Prostate gland (tissue), 2 donors: ENCODE results near the gene SLCO3A1. TPM values are rescaled to one million over a fixed set of nuclear protein-coding genes. Genes with fewer than 3 reads are reported as not detected.

ENCODE experiments used
- DNase-seq: peaks from one replicate; pipeline ENCODE4 v3.0.0-alpha.2; 2019; ENCODE audit warnings: low spot score
- H3K27ac ChIP-seq, 2 donors: fragments of 200-600 bp; sonication (generic); 2 replicates each; pipeline ENCODE4 v1.5.1; 2017 to 2019
- H3K27me3 ChIP-seq: fragments of 200-600 bp; sonication (generic); replicated peaks from 2 replicates; pipeline ENCODE4 v1.5.1; 2019; ENCODE audit not compliant: insufficient read depth
- H3K36me3 ChIP-seq, 2 donors: fragments of 200-600 bp; sonication (generic); 1 replicate in 1 of 2; 2 replicates in 1 of 2; pipeline versions ENCODE4 v1.5.1 to v1.8.1; 2017 to 2019
- H3K4me1 ChIP-seq: fragments of 200-600 bp; sonication (generic); replicated peaks from 2 replicates; pipeline ENCODE4 v1.5.1; 2019
- H3K4me3 ChIP-seq, 2 donors: fragments of 200-600 bp; sonication (generic); 2 replicates each; pipeline ENCODE4 v1.5.1; 2017 to 2019
- H3K9me3 ChIP-seq: fragments of 200-600 bp; sonication (generic); 2 replicates; pipeline ENCODE4 v1.5.1; 2017
- CTCF ChIP-seq, 4 experiments: fragments of 200-600 bp in 2 of 4; fragments of 450-650 bp in 2 of 4; sonication (generic) in 2 of 4; IDR thresholded peaks; 1 replicate in 3 of 4; 2 replicates in 1 of 4; pipeline ENCODE4 v1.5.1; 2016 to 2019; ENCODE audit warnings: antibody characterized with exemption in 4 of 4, mild to moderate bottlenecking in 2 of 4, moderate library complexity in 2 of 4
- POLR2A ChIP-seq: fragments of 450-650 bp; IDR thresholded peaks from one replicate; pipeline ENCODE4 v1.6.1; 2016; ENCODE audit warnings: antibody characterized with exemption, mild to moderate bottlenecking
- POLR2AphosphoS5 ChIP-seq: sonication (generic); formaldehyde crosslinking; IDR thresholded peaks from one replicate; pipeline ENCODE4 v1.6.1; 2017; ENCODE audit warnings: antibody characterized with exemption
- WGBS: methylation state at CpG from one replicate; pipeline ENCODE4 v1.1.5; 2018; 5-methylcytosine and 5-hydroxymethylcytosine counted together
- intact Hi-C: fragments of 100-400 bp; cut with DNase I; formaldehyde crosslinking; loops from one replicate; pipeline ENCODE4 v1.14.2; 2022
- total RNA-seq, 2 donors: library from RNA; depleted of rRNA; stranded (reverse); fragments of >200 nt; gene quantifications; one replicate each; pipeline ENCODE4 v1.1.0, GENCODE V29; 2016

SLCO3A1 gene
- total RNA-seq, 2 donors from 2014 or later, result 7.4 to 35.3 TPM

- Histone ChIP-seq H3K27ac (no peak overlapping the region), H3K36me3 (no peaks in the 10 kb centered on the region), H3K4me1 (peaks cover 15% of the 10 kb centered on the region), H3K4me3 (no peak overlapping the region), H3K27me3 (no peaks in the 10 kb centered on the region), H3K9me3 (no peaks in the 10 kb centered on the region)
- no peak for TF ChIP-seq POLR2AphosphoS5
- no peak for TF ChIP-seq POLR2A
- TF ChIP-seq CTCF (IDR thresholded peaks at IDR 0.05), result no peak
- DNase-seq, result no peak
- intact Hi-C loops, result loop anchor here (10.0 kb wide), 2 partner anchors 128 to 642 kb away; no protein-coding TSS in a partner anchor
- WGBS, result 81% methylated on average over 16 of the region's 16 CpGs
Measured at GRCh38 chr15:91946581-91947292, 93.2 kb downstream of the SLCO3A1 start.

GRCh38 chr15:91947293-91947679 lies 93.8 kb downstream of the SLCO3A1 start:
- WGBS, result 48% methylated on average over 7 of the region's 7 CpGs
- TF ChIP-seq POLR2A (no peak), POLR2AphosphoS5 (no peak), CTCF (IDR thresholded peaks at IDR 0.05) (no peak)
- intact Hi-C loops, result loop anchor here (10.0 kb wide), 2 partner anchors 128 to 642 kb away; no protein-coding TSS in a partner anchor
- peaks cover 15% of the 10 kb centered on the region for H3K4me1 ChIP-seq
- H3K4me3 ChIP-seq, result no peak overlapping the region
- no peak for DNase-seq
- H3K27me3 ChIP-seq, result no peaks in the 10 kb centered on the region
- no peaks in the 10 kb centered on the region for H3K36me3 ChIP-seq
- H3K9me3 ChIP-seq, result no peaks in the 10 kb centered on the region
- H3K27ac ChIP-seq, result peak overlapping the region; percentile 12 to 38

GRCh38 chr15:91947683-91948608 lies 94.4 kb downstream of the SLCO3A1 start:
- H3K27ac ChIP-seq, result peak overlapping the region; percentile 12 to 38
- 26% methylated on average over 19 of the region's 19 CpGs for WGBS

GRCh38 chr15:91949361-91949760 lies 95.9 kb downstream of the SLCO3A1 start:
- TF ChIP-seq POLR2AphosphoS5 (no peak), CTCF (IDR thresholded peaks at IDR 0.05) (no peak), POLR2A (no peak)
- Histone ChIP-seq H3K4me3 (no peak overlapping the region), H3K4me1 (peaks cover 12% of the 10 kb centered on the region), H3K9me3 (no peaks in the 10 kb centered on the region), H3K27ac (no peak overlapping the region), H3K27me3 (no peaks in the 10 kb centered on the region), H3K36me3 (no peaks in the 10 kb centered on the region)
- 97% methylated on average over 8 of the region's 8 CpGs for WGBS
- intact Hi-C loops, result loop anchor here (10.0 kb wide), 2 partner anchors 125 to 645 kb away; no protein-coding TSS in a partner anchor
- DNase-seq, result no peak

More at GRCh38 chr15:91947683-91948608, 94.4 kb downstream of the SLCO3A1 start:
- Histone ChIP-seq H3K4me1 (peaks cover 12% of the 10 kb centered on the region), H3K36me3 (no peaks in the 10 kb centered on the region), H3K9me3 (no peaks in the 10 kb centered on the region), H3K4me3 (no peak overlapping the region), H3K27me3 (no peaks in the 10 kb centered on the region)
- TF ChIP-seq CTCF (IDR thresholded peaks at IDR 0.05), result no peak
- no peak for TF ChIP-seq POLR2A
- no peak for TF ChIP-seq POLR2AphosphoS5
- peak; percentile 42 for DNase-seq
- intact Hi-C loops, result loop anchor here (10.0 kb wide), 2 partner anchors 127 to 643 kb away; no protein-coding TSS in a partner anchor
